CD4-positive, alpha-beta memory T cell (primary cell): ENCODE measurements around the gene ACADS. TPM values are rescaled to one million over a fixed set of nuclear protein-coding genes. Genes with fewer than 3 reads are reported as not detected.

Source experiments
- CTCF ChIA-PET: fragments of 350-600 bp; sonication (Branson Sonifier 250); formaldehyde crosslinking; loops from one replicate; lab custom pipeline; 2021; ENCODE audit warnings: inconsistent platforms; ENCODE audit not compliant: partially characterized antibody; lab: Charles Lee
- POLR2A ChIA-PET: fragments of 350-600 bp; sonication (Branson Sonifier 250); formaldehyde crosslinking; loops from one replicate; lab custom pipeline; 2021; ENCODE audit not compliant: partially characterized antibody; lab: Charles Lee
- DNase-seq, 5 donors: peaks; one replicate each; pipeline versions ENCODE4 v3.0.0 to v3.0.0-alpha.2; 2020 to 2022; ENCODE audit warnings: mixed read lengths in 1 of 5
- H3K27ac ChIP-seq: one replicate; pipeline ENCODE4 v1.7.0; 2013; ENCODE audit warnings: low read depth, low read length
- H3K27me3 ChIP-seq: 2 replicates; pipeline ENCODE4 v1.7.0; 2013; ENCODE audit warnings: mild to moderate bottlenecking, low read length, moderate library complexity; ENCODE audit not compliant: insufficient read depth
- H3K36me3 ChIP-seq: 2 replicates; pipeline ENCODE4 v1.7.0; 2013; ENCODE audit warnings: mild to moderate bottlenecking, low read length, moderate library complexity; ENCODE audit not compliant: insufficient read depth
- H3K4me1 ChIP-seq: 2 replicates; pipeline ENCODE4 v1.7.0; 2013; ENCODE audit warnings: mild to moderate bottlenecking, low read length, moderate library complexity; ENCODE audit not compliant: insufficient read depth
- H3K4me3 ChIP-seq, 2 donors: one replicate each; pipeline ENCODE4 v1.7.0; 2013; ENCODE audit warnings: low read length in 2 of 2, mild to moderate bottlenecking in 1 of 2
- H3K9me3 ChIP-seq, 2 donors: one replicate each; pipeline ENCODE4 v1.7.0; 2013; ENCODE audit warnings: low read length in 2 of 2, control low read depth in 1 of 2; ENCODE audit not compliant: control insufficient read depth in 1 of 2
- H3K27ac Mint-ChIP-seq, 7 donors: one replicate each; pipeline ENCODE4 v1.8.0; 2020 to 2021; ENCODE audit warnings: mixed read lengths in 7 of 7, mild to moderate bottlenecking in 6 of 7, inconsistent platforms in 3 of 7, moderate library complexity in 3 of 7
- H3K27me3 Mint-ChIP-seq, 2 donors: one replicate each; pipeline ENCODE4 v1.8.0; 2020 to 2021; ENCODE audit warnings: mixed read lengths in 2 of 2
- H3K36me3 Mint-ChIP-seq, 2 donors: one replicate each; pipeline ENCODE4 v1.8.0; 2020 to 2021; ENCODE audit warnings: mixed read lengths in 2 of 2, inconsistent platforms in 1 of 2, mild to moderate bottlenecking in 1 of 2
- H3K4me1 Mint-ChIP-seq, 4 donors: one replicate each; pipeline ENCODE4 v1.8.0; 2020 to 2021; ENCODE audit warnings: mixed read lengths in 4 of 4, mild to moderate bottlenecking in 1 of 4
- H3K4me3 Mint-ChIP-seq, 8 donors: one replicate each; pipeline ENCODE4 v1.8.0; 2020 to 2021; ENCODE audit warnings: mixed read lengths in 8 of 8, mild to moderate bottlenecking in 7 of 8, moderate library complexity in 6 of 8, inconsistent platforms in 3 of 8
- H3K9me3 Mint-ChIP-seq, 8 donors: one replicate each; pipeline ENCODE4 v1.8.0; 2020 to 2021; ENCODE audit warnings: mixed read lengths in 8 of 8, mild to moderate bottlenecking in 5 of 8, inconsistent platforms in 3 of 8, moderate library complexity in 1 of 8
- intact Hi-C: fragments of 100-400 bp; cut with micrococcal nuclease; formaldehyde crosslinking; loops from one replicate; pipeline ENCODE4 v1.15.1; 2023
- polyA plus RNA-seq, 2 donors: library from polyadenylated mRNA; unstranded; fragments of 300-500 nt; fragmentation: Illumina TruSeq; gene quantifications; one replicate each; pipeline ENCODE4 v1.2.3, GENCODE V29; 2021
- total RNA-seq, 2 experiments: library from RNA; stranded (reverse); gene quantifications; one replicate each; pipeline ENCODE4 v1.2.3, GENCODE V29; 2021

Gene ACADS
- total and polyA plus RNA-seq, 4 experiments from 2014 or later, result 14.9 to 29.9 (median 18.1) TPM

DNA sequence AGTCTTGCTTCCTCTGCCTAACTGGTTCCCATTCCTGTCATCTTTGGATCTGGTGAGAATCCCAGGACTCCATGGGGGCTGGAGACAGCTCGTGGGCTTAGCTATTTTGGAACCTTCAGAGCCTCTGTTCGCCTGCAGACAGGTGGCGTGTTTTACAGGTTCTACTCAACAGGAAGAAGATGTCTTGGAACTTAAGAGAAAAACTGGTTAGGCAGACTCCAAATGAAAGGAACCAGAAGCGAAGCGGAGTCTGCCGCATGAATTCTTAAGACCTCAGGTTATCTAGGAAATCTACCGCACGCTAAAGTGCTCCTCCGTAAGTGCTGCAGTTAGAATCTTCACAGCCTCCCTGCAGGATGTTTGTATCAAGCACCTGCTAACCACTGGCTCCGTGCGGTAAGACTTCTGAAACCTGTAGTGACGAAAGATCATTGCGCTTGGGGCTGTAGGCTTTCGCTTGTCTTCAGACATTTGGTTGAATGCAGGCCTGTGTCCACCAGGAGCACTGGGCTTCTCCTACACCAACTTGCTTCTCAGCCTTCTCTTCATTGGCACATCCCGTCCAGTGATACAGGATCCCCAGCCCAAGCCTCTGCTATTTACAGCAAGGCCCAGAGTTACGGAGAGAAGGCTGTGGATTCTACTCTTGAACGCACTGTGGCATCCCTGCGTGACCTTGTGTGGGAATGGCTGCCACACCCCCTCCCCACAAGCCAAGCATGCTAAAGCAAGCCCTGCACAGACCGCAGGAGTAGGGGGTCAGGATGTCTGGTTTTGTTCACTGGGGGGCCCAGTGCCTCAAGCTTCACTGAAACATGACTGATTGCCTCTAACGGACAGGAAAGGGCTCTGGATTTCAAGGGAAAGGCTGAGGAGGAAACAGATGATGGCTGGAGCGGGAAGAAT is 35.0 kb downstream of the ACADS start:
- Histone ChIP-seq H3K9me3 (no peaks in the 10 kb centered on the region), H3K4me3 (no peak overlapping the region), H3K27ac (no peak overlapping the region), H3K27me3 (no peaks in the 10 kb centered on the region), H3K36me3 (peaks cover 22% of the 10 kb centered on the region), H3K4me1 (peaks cover 20% of the 10 kb centered on the region)
- ChIA-PET POLR2A (interaction anchor here (1.0 kb wide), 1 partner anchor 145 kb away, joined by 4 read pairs; no protein-coding TSS in a partner anchor), CTCF (no interaction called here)
- Mint-ChIP-seq H3K4me3 (peak overlapping the region; percentile 51 to 73 (median 60)), H3K27ac (peak overlapping the region; percentile 46 to 95 (median 84)), H3K4me1 (peaks cover 7 to 15% (median 11%) of the 10 kb centered on the region in 4 donors), H3K27me3 (no peaks in the 10 kb centered on the region), H3K9me3 (peaks cover 0 to 2% (median under 1%) of the 10 kb centered on the region in 8 donors), H3K36me3 (peaks cover 31 to 51% of the 10 kb centered on the region in 2 donors)
- peak; percentile 45 to 67 (median 65) for DNase-seq
- intact Hi-C loops, result no loop called here

DNA sequence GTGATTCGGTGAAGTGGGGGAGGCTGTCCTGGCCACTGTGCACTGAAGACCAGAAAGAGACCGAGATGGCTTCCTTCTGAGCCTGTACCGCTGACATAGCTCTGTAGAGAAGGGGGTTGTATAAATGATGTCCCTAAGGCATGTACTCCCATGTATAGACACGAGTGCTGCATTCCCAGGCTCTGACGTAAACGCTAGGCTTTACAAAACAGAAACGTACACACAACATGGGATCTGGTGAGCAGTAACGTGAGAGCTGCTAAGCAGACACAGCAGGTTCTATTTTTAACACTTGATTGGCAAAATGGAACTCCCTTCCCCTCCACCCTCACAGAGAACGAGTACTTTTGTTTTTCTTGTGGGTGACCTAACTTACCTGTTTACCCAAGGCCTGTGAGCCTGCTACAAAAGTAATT is 35.9 kb downstream of the ACADS start:
- ChIA-PET CTCF (no interaction called here), POLR2A (no interaction called here)
- H3K36me3 Mint-ChIP-seq, result peaks cover 40 to 59% of the 10 kb centered on the region in 2 donors
- H3K27me3 Mint-ChIP-seq, result no peaks in the 10 kb centered on the region
- no peaks in the 10 kb centered on the region for H3K9me3 ChIP-seq
- DNase-seq, result no peak
- H3K4me1 ChIP-seq, result peaks cover 20% of the 10 kb centered on the region
- peaks cover 31% of the 10 kb centered on the region for H3K36me3 ChIP-seq
- no peak overlapping the region for H3K4me3 ChIP-seq
- H3K27ac Mint-ChIP-seq, result peak overlapping the region; percentile 8 to 95 (median 46)
- no peak overlapping the region for H3K27ac ChIP-seq
- no peaks in the 10 kb centered on the region for H3K27me3 ChIP-seq
- H3K9me3 Mint-ChIP-seq, result no peaks in the 10 kb centered on the region
- peaks cover 7 to 15% (median 11%) of the 10 kb centered on the region in 4 donors for H3K4me1 Mint-ChIP-seq
- no peak overlapping the region for H3K4me3 Mint-ChIP-seq
- intact Hi-C loops, result no loop called here

DNA sequence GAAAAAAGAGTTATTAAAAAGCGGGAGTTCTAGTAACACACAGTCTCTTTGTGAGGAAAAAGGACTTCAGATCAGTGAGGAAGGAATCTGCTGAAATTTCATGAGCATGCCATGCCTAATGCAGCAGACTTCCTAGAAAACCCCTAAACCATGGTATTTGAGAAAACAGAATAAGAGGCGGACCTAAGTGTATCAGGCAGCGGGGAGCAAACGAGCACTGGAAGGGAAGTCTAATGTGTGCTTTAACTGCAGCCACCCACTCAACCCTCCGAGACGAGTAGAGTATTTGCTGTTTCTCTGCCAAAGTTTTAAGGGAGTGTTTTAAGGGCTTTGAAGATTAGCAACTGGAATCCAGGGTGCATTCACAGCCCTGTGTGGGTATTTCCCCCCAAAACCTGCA is 36.5 kb downstream of the ACADS start:
- Histone ChIP-seq H3K4me1 (peaks cover 20% of the 10 kb centered on the region), H3K36me3 (peaks cover 37% of the 10 kb centered on the region), H3K27me3 (no peaks in the 10 kb centered on the region), H3K4me3 (no peak overlapping the region), H3K9me3 (no peaks in the 10 kb centered on the region), H3K27ac (no peak overlapping the region)
- CTCF ChIA-PET, result no interaction called here
- no peak for DNase-seq
- Mint-ChIP-seq H3K4me3 (no peak overlapping the region), H3K36me3 (peaks cover 44 to 65% of the 10 kb centered on the region in 2 donors), H3K9me3 (no peaks in the 10 kb centered on the region), H3K27ac (peak overlapping the region in 4 of 7 donors; percentile 29 to 67 (median 48)), H3K4me1 (peaks cover 7 to 15% (median 11%) of the 10 kb centered on the region in 4 donors), H3K27me3 (no peaks in the 10 kb centered on the region)
- intact Hi-C loops, result no loop called here
- POLR2A ChIA-PET, result no interaction called here

DNA sequence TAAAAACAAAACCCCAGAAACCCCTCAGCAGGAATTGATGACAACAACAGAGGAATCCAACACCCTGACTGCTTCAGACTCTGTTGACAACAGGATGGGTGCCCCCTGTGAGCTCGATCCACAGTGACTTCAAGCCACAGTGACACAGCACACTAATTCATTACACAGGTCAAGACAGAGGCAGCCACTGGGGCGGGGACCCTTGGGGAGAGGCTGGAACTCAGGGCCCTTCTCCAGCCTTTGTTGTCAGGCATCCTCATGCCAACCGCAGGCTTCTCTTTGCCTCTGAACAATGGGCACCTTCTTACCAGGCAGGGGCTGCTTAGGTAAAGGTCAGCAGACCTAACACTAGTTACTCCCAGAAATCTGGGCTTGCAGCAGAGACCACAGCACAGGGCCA is 37.6 kb downstream of the ACADS start:
- intact Hi-C loops, result no loop called here
- Histone ChIP-seq H3K4me3 (no peak overlapping the region), H3K27ac (no peak overlapping the region), H3K27me3 (no peaks in the 10 kb centered on the region), H3K36me3 (peaks cover 48% of the 10 kb centered on the region), H3K4me1 (peaks cover 20% of the 10 kb centered on the region), H3K9me3 (no peaks in the 10 kb centered on the region)
- peak overlapping the region in 2 of 7 donors; percentile 42 to 43 for H3K27ac Mint-ChIP-seq
- H3K4me1 Mint-ChIP-seq, result peaks cover 7 to 15% (median 11%) of the 10 kb centered on the region in 4 donors
- POLR2A ChIA-PET, result no interaction called here
- no peaks in the 10 kb centered on the region for H3K9me3 Mint-ChIP-seq
- no peak for DNase-seq
- no peak overlapping the region for H3K4me3 Mint-ChIP-seq
- peaks cover 55 to 74% of the 10 kb centered on the region in 2 donors for H3K36me3 Mint-ChIP-seq
- CTCF ChIA-PET, result no interaction called here
- no peaks in the 10 kb centered on the region for H3K27me3 Mint-ChIP-seq

DNA sequence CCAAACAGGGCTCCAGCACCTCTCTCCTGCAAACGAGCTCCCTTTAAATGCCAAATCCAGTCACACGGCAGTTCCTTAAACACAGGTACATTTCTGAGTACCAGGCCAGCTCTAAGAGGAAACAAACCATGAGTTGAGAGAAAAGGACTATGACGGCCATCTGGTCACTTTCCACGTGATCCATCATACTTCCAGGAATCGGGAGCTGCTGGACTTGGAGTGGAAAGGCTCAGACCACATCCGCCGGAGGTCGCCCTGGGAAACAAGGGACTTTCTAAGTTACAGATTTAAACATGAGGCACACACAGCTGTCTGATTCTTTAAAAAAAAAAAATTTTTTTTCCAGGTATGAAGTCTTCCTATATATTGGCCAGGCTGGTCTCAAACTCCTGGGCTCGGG is 39.2 kb downstream of the ACADS start:
- Mint-ChIP-seq H3K4me1 (peaks cover 7 to 15% (median 9%) of the 10 kb centered on the region in 4 donors), H3K4me3 (no peak overlapping the region), H3K27me3 (no peaks in the 10 kb centered on the region), H3K9me3 (no peaks in the 10 kb centered on the region), H3K36me3 (peaks cover 60 to 81% of the 10 kb centered on the region in 2 donors), H3K27ac (no peak overlapping the region)
- Histone ChIP-seq H3K4me1 (peaks cover 17% of the 10 kb centered on the region), H3K4me3 (no peak overlapping the region), H3K36me3 (peaks cover 58% of the 10 kb centered on the region), H3K27me3 (no peaks in the 10 kb centered on the region), H3K9me3 (no peaks in the 10 kb centered on the region), H3K27ac (no peak overlapping the region)
- ChIA-PET CTCF (interaction anchor here (1.8 kb wide), 1 partner anchor 116 kb away, joined by 5 read pairs; no protein-coding TSS in a partner anchor), POLR2A (no interaction called here)
- intact Hi-C loops, result no loop called here
- no peak for DNase-seq

DNA sequence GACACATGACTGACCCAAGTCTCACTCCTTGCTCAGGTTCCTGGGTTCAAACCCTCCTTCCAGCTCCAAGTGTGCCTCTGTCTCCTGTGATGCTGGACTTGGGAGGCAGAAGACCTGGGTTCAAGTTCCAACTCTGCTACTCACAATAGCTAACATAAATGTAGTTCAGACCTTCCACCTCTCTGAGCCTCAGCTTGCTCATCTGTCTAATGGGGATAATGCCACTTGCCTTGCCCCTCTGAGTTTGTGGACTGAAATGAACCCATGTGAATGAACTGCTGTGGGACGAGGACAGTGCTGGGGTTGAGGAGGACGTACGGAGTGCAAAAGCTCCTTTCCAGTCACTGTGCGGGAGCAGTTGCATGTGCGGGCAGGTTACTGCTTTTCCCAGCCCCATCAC is 40.9 kb downstream of the ACADS start:
- Histone ChIP-seq H3K9me3 (no peaks in the 10 kb centered on the region), H3K4me1 (peaks cover 2% of the 10 kb centered on the region), H3K4me3 (no peak overlapping the region), H3K27me3 (no peaks in the 10 kb centered on the region), H3K27ac (no peak overlapping the region), H3K36me3 (peaks cover 49% of the 10 kb centered on the region)
- Mint-ChIP-seq H3K9me3 (no peaks in the 10 kb centered on the region), H3K36me3 (peaks cover 57 to 78% of the 10 kb centered on the region in 2 donors), H3K4me1 (peaks cover 0 to 6% (median under 1%) of the 10 kb centered on the region in 4 donors), H3K4me3 (no peak overlapping the region), H3K27ac (no peak overlapping the region), H3K27me3 (no peaks in the 10 kb centered on the region)
- CTCF ChIA-PET, result no interaction called here
- DNase-seq, result no peak
- POLR2A ChIA-PET, result interaction anchor here (0.6 kb wide), 1 partner anchor 54 kb away, joined by 3 read pairs; no protein-coding TSS in a partner anchor
- intact Hi-C loops, result no loop called here
